ENCODE data around the gene GTF3C5.
"Not testable (repeated sequence)": the region's sequence is repeated elsewhere in the genome, so short reads cannot be mapped to it uniquely, and the experiment has no call there.

Gene GTF3C5

GRCh38 chr9:133072210-133072609, 41.4 kb downstream of the GTF3C5 start:
- DNase-seq = not testable (repeated sequence)

- DNase-seq = no peak
Observed at GRCh38 chr9:133073086-133074014, 42.6 kb downstream of the GTF3C5 start.

- DNase-seq = no peak
Observed at GRCh38 chr9:133074111-133074651, 43.4 kb downstream of the GTF3C5 start.

- DNase-seq = no peak
Observed at GRCh38 chr9:133075925-133076630, 45.3 kb downstream of the GTF3C5 start.

- no peak for DNase-seq
Observed at GRCh38 chr9:133076691-133077090, 45.9 kb downstream of the GTF3C5 start.

GRCh38 chr9:133078486-133078885, 47.7 kb downstream of the GTF3C5 start:
- DNase-seq = no peak

GRCh38 chr9:133080161-133080560, 49.4 kb downstream of the GTF3C5 start:
- no peak for DNase-seq

- not testable (repeated sequence) for DNase-seq
Observed at GRCh38 chr9:133080786-133081779, 50.3 kb downstream of the GTF3C5 start.

- not testable (repeated sequence) for DNase-seq
Observed at GRCh38 chr9:133081957-133082644, 51.3 kb downstream of the GTF3C5 start.

- not testable (repeated sequence) for DNase-seq
Observed at GRCh38 chr9:133083688-133084087, 52.9 kb downstream of the GTF3C5 start.

GRCh38 chr9:133086212-133086860, 55.5 kb downstream of the GTF3C5 start:
- DNase-seq = not testable (repeated sequence)

GRCh38 chr9:133086894-133087293, 56.1 kb downstream of the GTF3C5 start:
- no peak for DNase-seq

GRCh38 chr9:133087429-133088145, 56.8 kb downstream of the GTF3C5 start:
- DNase-seq = no peak

GRCh38 chr9:133088146-133088750, 57.5 kb downstream of the GTF3C5 start:
- DNase-seq = no peak

GRCh38 chr9:133088756-133089155, 58.0 kb downstream of the GTF3C5 start:
- no peak for DNase-seq

- DNase-seq = no peak
Observed at GRCh38 chr9:133089271-133089671, 58.5 kb downstream of the GTF3C5 start.

- DNase-seq = no peak
Observed at GRCh38 chr9:133090187-133090586, 59.4 kb downstream of the GTF3C5 start.

- DNase-seq = no peak
Observed at GRCh38 chr9:133090752-133091385, 60.1 kb downstream of the GTF3C5 start.

GRCh38 chr9:133094351-133094750, 63.6 kb downstream of the GTF3C5 start:
- DNase-seq = not testable (repeated sequence)

All from activated naive CD4-positive, alpha-beta T cell (primary cell).